Posterior vena cava (tissue), 2 donors: ENCODE results near the gene KIFC3. TPM values are rescaled to one million over a fixed set of nuclear protein-coding genes. Genes with fewer than 3 reads are reported as not detected.
"Not testable (repeated sequence)": the region's sequence is repeated elsewhere in the genome, so short reads cannot be mapped to it uniquely, and the experiment has no call there.

Experiments
- DNase-seq: peaks from one replicate; pipeline ENCODE4 v3.0.0-alpha.2; 2020; ENCODE audit warnings: low spot score
- intact Hi-C, 2 donors: fragments of 100-400 bp; cut with DNase I; formaldehyde crosslinking; loops; one replicate each; pipeline versions ENCODE4 v1.14.1 to v1.14.2; 2022 to 2023
- long read RNA-seq, 2 donors: library from polyadenylated mRNA; unstranded; transcript quantifications; one replicate each; pipeline ENCODE4 v2.0.0, GENCODE V29; 2020 to 2021
- total RNA-seq, 2 donors: library from RNA; stranded (reverse); fragmentation: NEBNext Ultra II Directional; extraction: Animal tissue kit (Norgen Biotek cat#: 25700); gene quantifications; one replicate each; pipeline ENCODE4 v1.2.1, GENCODE V29; 2021
- donor health status: DM: yes; HTN: yes; CAD: no.
- donor health status: DM: yes; HTN: yes; CAD: no.

Gene KIFC3
- 10 to 100 TPM; 63.9 to 67.7 TPM for total RNA-seq
- long read RNA-seq, donor 1, transcript KIFC3-203 (20 exons, 3,379 nt): major isoform, 33 of 71 reads
- long read RNA-seq, donor 1, partial matches to known transcripts: 21 of 71 reads
- long read RNA-seq, donor 1, other reads (novel, unspliced or antisense): 17 of 71 reads
- long read RNA-seq, donor 2, partial matches to known transcripts: 52 of 72 reads
- long read RNA-seq, donor 2, other reads (novel, unspliced or antisense): 17 of 72 reads

- intact Hi-C loops: loop anchor here (5.0 kb wide), 2 partner anchors 60 to 850 kb away; no protein-coding TSS in a partner anchor
- DNase-seq: peak; percentile 97
Measured at GRCh38 chr16:57802341-57803133, at the start of gene KIFC3. Gene KIFC3, minus strand, starts transcription at chr16:57802491. Its CDS starts 4,248 bp downstream, at chr16:57798243.

- intact Hi-C loops: no loop called here
- DNase-seq: no peak
Measured at GRCh38 chr16:57848181-57848580, 45.9 kb upstream of the KIFC3 start.

- intact Hi-C loops, DNase-seq: not testable (repeated sequence)
Measured at GRCh38 chr16:57846931-57847330, 44.6 kb upstream of the KIFC3 start.

- no peak for DNase-seq
- intact Hi-C loops: no loop called here
Measured at GRCh38 chr16:57846078-57846697, 43.9 kb upstream of the KIFC3 start.

GRCh38 chr16:57845115-57845514 is 42.8 kb upstream of the KIFC3 start:
- DNase-seq: no peak
- intact Hi-C loops: no loop called here

GRCh38 chr16:57844416-57845030 is 42.2 kb upstream of the KIFC3 start:
- intact Hi-C loops: no loop called here
- no peak for DNase-seq

GRCh38 chr16:57843400-57843799 is 41.1 kb upstream of the KIFC3 start:
- intact Hi-C loops: no loop called here
- DNase-seq: no peak

- no peak for DNase-seq
- intact Hi-C loops: no loop called here
Measured at GRCh38 chr16:57842601-57843000, 40.3 kb upstream of the KIFC3 start.

- intact Hi-C loops: no loop called here
- DNase-seq: no peak
Measured at GRCh38 chr16:57840833-57841232, 38.5 kb upstream of the KIFC3 start.

GRCh38 chr16:57838161-57838560 is 35.9 kb upstream of the KIFC3 start:
- intact Hi-C loops: no loop called here
- peak; percentile 26 for DNase-seq

- intact Hi-C loops: no loop called here
- peak; percentile 53 for DNase-seq
Measured at GRCh38 chr16:57837305-57838125, 35.2 kb upstream of the KIFC3 start.

- peak; percentile 22 for DNase-seq
- intact Hi-C loops: not testable (repeated sequence)
Measured at GRCh38 chr16:57835439-57835838, 33.1 kb upstream of the KIFC3 start.

GRCh38 chr16:57834936-57835335 is 32.6 kb upstream of the KIFC3 start:
- no peak for DNase-seq
- intact Hi-C loops: no loop called here

- DNase-seq: no peak
- intact Hi-C loops: no loop called here
Measured at GRCh38 chr16:57830890-57831484, 28.7 kb upstream of the KIFC3 start.

GRCh38 chr16:57829969-57830360 is 27.7 kb upstream of the KIFC3 start:
- intact Hi-C loops: no loop called here

GRCh38 chr16:57828272-57829161 is 26.2 kb upstream of the KIFC3 start:
- DNase-seq: no peak
- intact Hi-C loops: no loop called here

More at GRCh38 chr16:57829969-57830360, 27.7 kb upstream of the KIFC3 start:
- DNase-seq: no peak

- intact Hi-C loops: no loop called here
- DNase-seq: no peak
Measured at GRCh38 chr16:57826706-57827625, 24.7 kb upstream of the KIFC3 start.
